Stimulated activated CD8-positive, alpha-beta memory T cell treated with anti-CD3 and anti-CD28 coated beads, Interleukin-4, amount 100 ng/mL, for 24 hours (primary cell): ENCODE data around the gene SOX15.

ENCODE experiments used
- DNase-seq: peaks from one replicate; pipeline ENCODE4 v3.0.0-alpha.2; 2020; ENCODE audit warnings: low read depth

The SOX15 gene

DNA sequence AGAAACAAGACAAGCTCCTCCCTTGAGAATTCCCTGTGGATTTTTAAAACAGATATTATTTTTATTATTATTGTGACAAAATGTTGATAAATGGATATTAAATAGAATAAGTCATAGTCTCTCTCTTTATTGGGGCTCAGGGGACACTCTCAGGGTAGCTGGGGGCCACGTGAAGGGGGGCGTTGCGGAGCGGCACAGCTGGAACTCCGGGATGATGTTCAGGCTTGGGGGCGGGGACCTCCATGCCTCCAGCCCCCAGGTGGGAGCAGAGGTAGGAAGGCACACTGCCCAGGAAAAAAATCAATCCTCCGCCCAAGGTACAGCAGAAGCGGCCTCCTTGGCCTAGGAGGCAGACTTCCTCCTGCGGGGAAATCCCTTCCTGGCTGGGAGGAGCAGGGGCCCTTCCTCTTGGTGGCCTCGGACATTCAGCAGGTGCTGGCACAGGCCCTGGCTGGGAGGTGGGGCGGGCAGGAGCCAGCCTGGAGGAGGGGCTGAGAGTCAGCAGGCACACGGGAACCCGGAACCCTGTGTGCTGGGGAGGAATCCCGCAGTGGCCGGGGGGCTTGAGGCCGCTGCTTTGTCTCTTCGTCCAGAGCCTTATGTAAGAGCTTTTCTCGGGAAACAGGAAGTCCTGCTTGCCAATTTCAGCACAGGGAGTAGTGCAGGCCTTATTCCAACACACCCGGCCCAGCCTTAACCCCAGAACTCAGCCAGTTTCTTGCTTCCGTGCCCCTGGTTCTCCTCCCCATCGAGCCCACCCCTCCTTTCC is 31.9 kb downstream of the SOX15 start:
- no peak for DNase-seq

DNA sequence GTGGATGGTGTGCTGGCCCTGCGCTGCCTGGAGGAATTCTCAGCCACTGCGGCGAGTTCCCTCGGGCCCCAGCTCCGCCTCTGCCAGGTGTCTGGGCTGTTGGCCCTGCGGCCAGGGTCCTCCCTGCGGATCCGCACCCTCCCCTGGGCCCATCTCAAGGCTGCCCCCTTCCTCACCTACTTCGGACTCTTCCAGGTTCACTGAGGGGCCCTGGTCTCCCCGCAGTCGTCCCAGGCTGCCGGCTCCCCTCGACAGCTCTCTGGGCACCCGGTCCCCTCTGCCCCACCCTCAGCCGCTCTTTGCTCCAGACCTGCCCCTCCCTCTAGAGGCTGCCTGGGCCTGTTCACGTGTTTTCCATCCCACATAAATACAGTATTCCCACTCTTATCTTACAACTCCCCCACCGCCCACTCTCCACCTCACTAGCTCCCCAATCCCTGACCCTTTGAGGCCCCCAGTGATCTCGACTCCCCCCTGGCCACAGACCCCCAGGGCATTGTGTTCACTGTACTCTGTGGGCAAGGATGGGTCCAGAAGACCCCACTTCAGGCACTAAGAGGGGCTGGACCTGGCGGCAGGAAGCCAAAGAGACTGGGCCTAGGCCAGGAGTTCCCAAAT is 32.6 kb downstream of the SOX15 start:
- no peak for DNase-seq

DNA sequence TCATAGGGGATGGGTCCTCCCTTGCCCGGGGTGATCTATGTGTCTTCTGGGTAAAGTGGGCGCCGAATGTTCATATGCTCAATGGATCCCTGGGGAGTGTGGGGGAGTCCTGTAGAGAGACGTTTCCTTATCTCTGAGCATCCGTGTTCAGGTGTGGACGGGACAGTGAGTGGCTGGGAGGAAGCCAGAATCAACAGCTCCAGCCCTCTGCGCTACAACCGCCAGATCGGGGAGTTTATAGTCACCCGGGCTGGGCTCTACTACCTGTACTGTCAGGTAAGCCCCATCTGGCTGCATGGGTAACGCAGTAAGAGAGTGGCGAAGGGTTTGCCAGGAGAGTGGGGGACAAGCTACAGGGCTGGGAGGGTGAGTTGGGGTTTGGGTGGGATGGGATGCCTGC is 33.3 kb downstream of the SOX15 start:
- no peak for DNase-seq

- DNase-seq = no peak
Measured at GRCh38 chr17:7555320-7555948, 34.5 kb downstream of the SOX15 start.

- DNase-seq = no peak
Measured at GRCh38 chr17:7553356-7553755, 36.5 kb downstream of the SOX15 start.

DNA sequence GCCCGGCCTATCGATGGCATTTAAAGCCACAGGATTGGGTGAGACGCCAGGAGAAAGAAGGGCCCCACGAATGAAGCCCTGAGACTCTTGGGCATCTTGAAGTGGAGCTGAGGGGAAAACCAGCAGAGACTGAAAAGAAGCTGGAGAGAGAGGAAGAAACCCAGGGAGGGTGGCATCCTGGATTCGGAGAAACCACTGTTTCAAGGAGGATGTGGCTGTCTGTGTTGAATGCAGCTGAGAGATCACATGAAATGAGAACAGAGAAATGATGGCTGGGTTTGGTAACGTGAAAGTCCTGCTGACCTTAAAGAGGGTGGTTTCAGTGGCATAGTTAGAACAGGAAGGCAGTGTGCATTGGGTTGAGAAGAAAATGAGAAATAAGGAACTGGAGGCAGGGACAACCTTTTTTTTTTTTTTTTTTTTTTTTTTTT is 37.3 kb downstream of the SOX15 start:
- no peak for DNase-seq

DNA sequence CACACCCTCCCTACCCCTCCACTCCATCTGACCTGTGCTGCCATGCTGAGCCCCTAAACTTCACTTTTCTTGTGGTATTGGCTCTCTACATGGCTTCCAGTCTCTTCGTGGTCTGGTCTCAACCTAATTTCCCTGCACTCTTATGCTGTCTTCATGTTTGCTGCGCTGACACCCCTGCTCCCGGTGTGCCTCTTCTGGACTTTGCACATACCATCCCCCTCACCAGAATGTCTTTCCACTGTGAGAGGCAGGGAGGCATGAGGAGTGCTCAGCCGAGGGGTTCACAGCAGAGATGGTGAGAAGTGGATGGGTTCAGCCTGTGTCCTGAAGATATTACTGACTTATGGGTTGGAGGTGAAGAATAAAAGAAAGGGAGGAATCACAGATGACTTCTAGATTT is 38.5 kb downstream of the SOX15 start:
- no peak for DNase-seq

DNA sequence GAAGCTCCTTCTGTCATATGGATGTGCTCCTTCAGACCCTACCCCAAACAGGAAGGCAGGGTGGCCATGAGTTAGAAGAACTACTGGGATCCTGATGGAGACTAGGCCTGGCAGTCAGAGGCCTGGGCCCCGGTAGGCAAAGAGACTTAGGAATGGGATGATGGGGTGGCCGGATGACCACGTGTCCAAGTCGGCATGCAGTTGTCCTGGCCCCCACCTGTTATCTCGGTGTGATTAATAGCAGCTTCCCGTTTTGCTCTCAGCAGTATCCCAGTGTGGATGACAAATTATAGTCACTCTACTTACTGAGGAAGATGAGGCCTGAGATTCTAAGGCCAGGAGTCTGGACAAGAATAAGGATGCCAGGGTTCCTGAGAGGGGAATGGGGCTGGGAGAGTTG is 39.5 kb downstream of the SOX15 start:
- no peak for DNase-seq

- DNase-seq = no peak
Measured at GRCh38 chr17:7549401-7550055, 40.4 kb downstream of the SOX15 start.

GRCh38 chr17:7548585-7549400 is 41.1 kb downstream of the SOX15 start, which contains the start of gene TNFSF12:
Gene TNFSF12 (plus strand): TSS chr17:7549058. CDS start chr17:7549154, 96 bp downstream.
- peak; percentile 46 for DNase-seq

- DNase-seq = no peak
Measured at GRCh38 chr17:7544911-7545310, 45.0 kb downstream of the SOX15 start.

GRCh38 chr17:7541074-7541621 is 48.7 kb downstream of the SOX15 start:
- no peak for DNase-seq

DNA sequence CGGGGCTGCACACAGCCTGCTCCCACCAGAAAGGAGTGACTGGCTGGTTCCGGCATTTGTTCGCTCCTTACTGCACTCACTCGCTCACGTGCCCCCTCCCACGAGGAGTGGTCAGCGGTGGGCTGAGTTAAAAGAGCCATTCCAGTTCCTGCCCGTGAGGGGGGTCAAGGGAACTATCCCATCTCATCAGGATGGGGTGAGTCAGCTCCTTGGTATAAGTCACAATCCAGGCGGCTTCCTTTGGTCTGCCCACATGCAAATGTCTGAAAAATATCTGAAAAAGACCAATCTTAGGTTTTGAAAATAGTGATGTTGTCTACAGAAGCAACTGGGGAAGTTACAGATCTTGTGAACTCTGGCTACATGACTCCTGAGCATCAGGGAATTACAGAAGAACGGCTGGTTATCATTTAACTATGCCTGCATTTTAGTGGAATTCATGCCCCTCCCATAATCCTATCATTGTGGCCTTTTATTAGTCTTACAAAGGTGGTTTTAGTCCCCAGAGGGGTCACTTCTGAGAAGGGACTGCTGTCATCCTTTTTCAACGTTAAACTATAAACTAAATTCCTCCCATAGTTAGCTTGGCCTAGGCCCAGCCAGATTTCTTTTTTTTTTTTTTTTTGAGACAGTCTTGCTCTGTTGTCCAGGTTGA is 50.9 kb downstream of the SOX15 start:
- DNase-seq = no peak
